ENCODE measurements around the gene CRACR2B.

GRCh38 chr11:849951-850774 lies 22.4 kb downstream of the CRACR2B start:
- TF ChIP-seq POLR2AphosphoS5 (IDR thresholded peaks at IDR 0.05; ENCODE audit: low read depth, low read length) (no peak), CTCF (IDR thresholded peaks at IDR 0.05) (no peak), TCF7L2 (IDR thresholded peaks at IDR 0.05; ENCODE audit: low read depth, low read length) (no peak), REST (IDR thresholded peaks at IDR 0.05; ENCODE audit: insufficient read depth in 1 of 2, low read depth in 2 of 2, low read length in 1 of 2) (no peak)

Measured in Panc1 (cell line).